Type B pancreatic cell (in vitro differentiated cells): Measurements from ENCODE around the gene FAM90A1. TPM values are rescaled to one million over a fixed set of nuclear protein-coding genes. Genes with fewer than 3 reads are reported as not detected.
"Not testable (repeated sequence)": the region's sequence is repeated elsewhere in the genome, so short reads cannot be mapped to it uniquely, and the experiment has no call there.

Experiments
- DNase-seq: peaks from one replicate; pipeline ENCODE4 v3.0.0; 2021; ENCODE audit warnings: mixed read lengths; ENCODE audit not compliant: unreplicated experiment; ENCODE audit errors: extremely low spot score
- H3K27ac Mint-ChIP-seq: 2 replicates; pipeline ENCODE4 v1.8.0; 2021; ENCODE audit warnings: mild to moderate bottlenecking, mixed read lengths
- H3K27me3 Mint-ChIP-seq: 2 replicates; pipeline ENCODE4 v1.8.0; 2021; ENCODE audit warnings: mixed read lengths
- H3K36me3 Mint-ChIP-seq: 2 replicates; pipeline ENCODE4 v1.8.0; 2021; ENCODE audit warnings: mixed read lengths
- H3K4me1 Mint-ChIP-seq: one replicate; pipeline ENCODE4 v1.8.0; 2021; ENCODE audit warnings: mixed read lengths; ENCODE audit not compliant: unreplicated experiment
- H3K4me3 Mint-ChIP-seq: 2 replicates; pipeline ENCODE4 v1.8.0; 2021; ENCODE audit warnings: mild to moderate bottlenecking, mixed read lengths
- H3K9me3 Mint-ChIP-seq: 2 replicates; pipeline ENCODE4 v1.8.0; 2021; ENCODE audit warnings: mixed read lengths
- CTCF ChIP-seq: fragments of 200-600 bp; sonication (generic); conservative IDR thresholded peaks from 2 replicates; pipeline ENCODE4 v1.5.0; 2021; ENCODE audit warnings: antibody characterized with exemption, mild to moderate bottlenecking
- total RNA-seq: library from RNA; stranded (reverse); gene quantifications from 2 replicates; pipeline ENCODE4 v1.2.1, GENCODE V29; 2021; ENCODE audit warnings: low replicate concordance

FAM90A1 gene
- total RNA-seq, 1 donor from 2014 or later = not detected

- TF ChIP-seq CTCF = peak; percentile 78
- H3K27ac Mint-ChIP-seq, H3K36me3 Mint-ChIP-seq, H3K9me3 Mint-ChIP-seq, H3K27me3 Mint-ChIP-seq, H3K4me1 Mint-ChIP-seq: not testable (repeated sequence)
- peak overlapping the region; percentile 80 for H3K4me3 Mint-ChIP-seq
- DNase-seq = peak; percentile 78
These were observed 47.3 kb downstream of the FAM90A1 start for GRCh38 chr12:8179989-8180585.

GRCh38 chr12:8172911-8173310 is 54.5 kb downstream of the FAM90A1 start:
- not testable (repeated sequence) for H3K4me1 Mint-ChIP-seq, DNase-seq, H3K4me3 Mint-ChIP-seq, H3K9me3 Mint-ChIP-seq, H3K27me3 Mint-ChIP-seq, H3K36me3 Mint-ChIP-seq, H3K27ac Mint-ChIP-seq

Other genes with a start within 250 kb of the FAM90A1 start
- 15.6 and 35.5 TPM in 2 replicates for gene FOXJ2, start 194.9 kb downstream of the FAM90A1 start, total RNA-seq
- gene C3AR1, start 161.3 kb downstream of the FAM90A1 start, total RNA-seq = not detected in 2 replicates
- gene NECAP1, start 145.3 kb downstream of the FAM90A1 start, total RNA-seq = 26.9 and 61.4 TPM in 2 replicates
- 0.29 TPM in 1 of 2 replicates, not detected in the other for gene CLEC4A, start 104.0 kb downstream of the FAM90A1 start, total RNA-seq
- 0.10 TPM in 1 of 2 replicates, not detected in the other for gene ZNF705A, start 70.6 kb downstream of the FAM90A1 start, total RNA-seq
- not detected in 2 replicates for gene CLEC6A, start 228.3 kb upstream of the FAM90A1 start, total RNA-seq